ACHN (cell line): ENCODE results near the gene INCA1.
"Not testable (repeated sequence)": the region's sequence is repeated elsewhere in the genome, so short reads cannot be mapped to it uniquely, and the experiment has no call there.

Source experiments
- DNase-seq: peaks from one replicate; pipeline ENCODE4 v3.0.0-alpha.2; 2015
- in situ Hi-C: cut with HindIII; loops from 2 replicates; pipeline ENCODE4 v1.10.0; 2017; ENCODE audit warnings: low sequenced_read_pairs, low pct_ligation_motif_present, low pct_unique_long_range_greater_than_20kb

Gene INCA1

DNA sequence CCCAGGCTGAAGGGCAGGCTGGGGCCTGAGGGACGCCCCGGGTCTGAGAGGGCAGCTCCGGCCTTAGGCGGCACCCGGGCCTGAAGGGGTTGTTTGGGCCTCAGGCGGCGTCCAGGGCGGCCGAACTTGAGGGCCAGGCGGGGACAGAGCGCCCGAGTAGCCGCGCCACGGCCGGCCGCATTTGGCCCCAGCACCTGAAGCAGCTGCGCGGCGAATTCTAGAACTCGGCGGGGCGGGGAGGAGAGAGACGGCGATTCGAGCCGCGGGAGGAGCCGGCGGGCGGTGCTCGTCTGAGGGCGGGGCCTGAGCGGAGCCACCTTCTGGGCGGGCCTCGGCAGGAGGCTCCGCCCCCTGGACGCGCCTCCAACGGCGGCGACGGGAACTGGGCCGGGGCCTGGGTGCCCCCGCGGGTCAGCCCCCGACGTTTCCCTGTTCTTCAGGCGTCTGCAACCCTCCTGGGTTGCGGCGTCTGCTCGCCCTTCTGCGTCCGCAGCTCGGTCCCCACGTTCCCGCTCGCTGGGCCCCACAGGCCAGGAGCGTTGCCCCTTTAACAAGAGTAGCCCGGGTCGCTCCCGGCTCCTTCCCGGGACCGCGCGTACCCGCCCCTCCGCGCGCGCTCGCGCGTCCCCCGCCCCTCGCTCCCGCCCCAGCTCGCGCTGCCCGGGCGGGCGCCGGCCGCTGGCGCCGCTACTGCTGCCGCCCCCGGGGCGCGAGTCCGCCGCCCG, at the start of gene INCA1, which contains the start of gene KIF1C:
TSS of gene INCA1 (minus strand) at position 221 of the 725 bp plus-strand sequence. CDS start 3,085 bp downstream, outside the sequence.
TSS of gene KIF1C (plus strand) at position 649 of the 725 bp plus-strand sequence. CDS start 2,297 bp downstream, outside the sequence.
- peak; percentile 93 for DNase-seq
- in situ Hi-C loops, result no loop called here

GRCh38 chr17:5045496-5045895, 48.2 kb upstream of the INCA1 start:
- in situ Hi-C loops, result no loop called here

DNA sequence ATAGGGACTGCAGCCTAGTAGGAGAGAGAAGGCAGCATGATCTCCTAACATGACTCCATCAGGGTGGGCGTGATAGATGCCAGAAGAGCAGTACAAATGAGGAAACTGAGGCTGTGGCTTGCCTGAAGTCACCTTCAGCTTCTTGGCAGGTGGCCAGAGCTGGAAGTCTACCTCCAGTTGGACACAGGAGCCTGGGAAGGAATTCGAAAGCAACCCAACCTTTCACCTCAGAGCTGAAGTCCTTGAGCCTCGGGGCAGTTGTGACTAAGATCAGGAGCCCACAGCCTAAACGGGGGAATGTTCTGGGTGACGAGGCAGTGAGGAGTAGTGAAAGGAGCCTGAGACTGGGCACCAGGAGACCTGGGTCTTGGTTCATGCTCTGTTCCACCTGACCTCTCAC, 47.3 kb upstream of the INCA1 start:
- DNase-seq, result no peak
- in situ Hi-C loops, result no loop called here

More at GRCh38 chr17:5045496-5045895, 48.2 kb upstream of the INCA1 start:
- no peak for DNase-seq

GRCh38 chr17:5043524-5043923, 46.2 kb upstream of the INCA1 start:
- no peak for DNase-seq
- in situ Hi-C loops, result no loop called here

- in situ Hi-C loops, result no loop called here
- no peak for DNase-seq
Observed at GRCh38 chr17:5042157-5043022, 45.1 kb upstream of the INCA1 start.

GRCh38 chr17:5035315-5035714, 38.0 kb upstream of the INCA1 start, which contains the start of gene SLC52A1:
Gene SLC52A1 (minus strand): TSS chr17:5035426. CDS start chr17:5034606, 820 bp downstream.
- peak; percentile 31 for DNase-seq
- in situ Hi-C loops, result no loop called here

GRCh38 chr17:5034651-5035050, 37.3 kb upstream of the INCA1 start:
- no peak for DNase-seq
- in situ Hi-C loops, result no loop called here

DNA sequence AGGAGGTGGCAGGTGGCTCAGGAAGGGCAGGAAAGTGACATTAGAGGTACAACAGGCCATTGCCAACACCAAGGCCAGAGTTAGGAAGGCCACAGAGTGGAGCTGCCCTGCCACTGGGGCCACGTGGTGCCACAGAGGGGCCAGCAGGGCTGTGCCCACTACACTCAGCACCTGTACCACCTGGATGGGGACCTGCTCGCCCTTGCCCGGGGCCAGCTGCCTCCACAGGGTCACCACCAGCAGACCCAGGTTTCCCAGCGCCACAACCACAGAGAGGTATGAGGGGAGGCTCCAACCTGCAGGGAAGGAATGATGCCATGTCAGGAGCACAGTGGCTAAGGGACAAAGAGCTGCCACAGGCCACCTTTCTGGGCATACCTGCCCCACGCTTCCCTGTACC, 36.7 kb upstream of the INCA1 start:
- in situ Hi-C loops, result no loop called here
- DNase-seq, result no peak

- DNase-seq, result no peak
- in situ Hi-C loops, result no loop called here
Observed at GRCh38 chr17:5033352-5034015, 36.2 kb upstream of the INCA1 start.

- DNase-seq, result no peak
- in situ Hi-C loops, result no loop called here
Observed at GRCh38 chr17:5032865-5033264, 35.5 kb upstream of the INCA1 start.

DNA sequence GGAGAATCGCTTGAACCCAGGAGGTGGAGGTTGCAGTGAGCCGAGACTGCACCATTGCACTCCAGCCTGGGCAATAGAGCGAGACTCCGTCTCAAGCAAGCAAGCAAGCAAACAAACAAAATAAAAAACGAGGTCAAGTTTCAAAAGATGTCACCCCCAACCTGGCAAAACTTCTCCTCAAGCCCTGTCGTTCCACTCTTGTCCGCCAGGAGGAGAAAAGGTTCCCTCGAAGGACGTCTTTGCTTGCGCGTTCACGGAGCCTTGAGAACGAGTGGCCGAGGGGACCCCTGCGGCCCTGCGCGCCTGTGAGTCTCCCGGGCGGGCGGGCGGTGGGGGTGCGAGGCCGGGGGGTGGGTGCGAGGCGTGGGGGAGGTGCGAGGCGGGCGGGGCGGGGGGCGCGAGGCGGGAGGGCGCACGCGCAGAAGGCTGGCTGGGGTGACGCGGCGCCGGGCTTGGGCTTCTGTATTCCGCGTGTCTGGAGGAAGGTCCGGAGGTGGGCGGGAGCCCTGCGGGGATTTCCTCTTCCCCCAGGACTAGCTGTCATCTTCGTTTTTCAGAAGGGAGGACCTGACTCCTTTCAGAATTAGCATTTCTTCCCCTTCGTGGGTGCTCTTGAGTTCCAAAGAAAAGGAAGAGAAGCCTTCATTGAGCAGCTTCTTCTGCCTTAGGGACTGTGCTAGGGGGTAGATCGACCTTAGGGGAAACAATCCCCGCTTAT, 34.2 kb upstream of the INCA1 start:
- in situ Hi-C loops, result no loop called here
- peak; percentile 86 for DNase-seq

- DNase-seq, in situ Hi-C loops: not testable (repeated sequence)
Observed at GRCh38 chr17:5030168-5030567, 32.8 kb upstream of the INCA1 start.

DNA sequence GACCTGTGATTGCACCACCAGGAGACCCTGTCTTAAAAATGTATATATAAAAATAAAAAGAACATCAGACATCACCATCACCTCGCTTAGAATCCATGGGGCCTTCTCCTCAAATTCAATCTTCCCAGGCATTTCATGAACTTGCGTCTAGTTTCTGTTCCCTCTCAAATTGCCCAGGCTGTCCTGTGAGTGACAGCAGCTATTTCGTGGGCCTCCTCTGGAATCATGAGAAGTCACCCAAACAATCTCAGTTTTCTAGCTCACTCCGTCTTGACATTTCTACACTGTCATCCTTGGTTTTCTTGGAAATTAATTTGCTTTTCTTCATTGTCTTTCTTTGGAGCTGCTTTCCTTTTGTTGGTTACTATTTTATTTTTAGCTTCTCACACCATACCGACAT, 30.6 kb upstream of the INCA1 start:
- in situ Hi-C loops, result no loop called here
- DNase-seq, result no peak

- no peak for DNase-seq
- in situ Hi-C loops, result no loop called here
Observed at GRCh38 chr17:5027299-5027698, 30.0 kb upstream of the INCA1 start.

DNA sequence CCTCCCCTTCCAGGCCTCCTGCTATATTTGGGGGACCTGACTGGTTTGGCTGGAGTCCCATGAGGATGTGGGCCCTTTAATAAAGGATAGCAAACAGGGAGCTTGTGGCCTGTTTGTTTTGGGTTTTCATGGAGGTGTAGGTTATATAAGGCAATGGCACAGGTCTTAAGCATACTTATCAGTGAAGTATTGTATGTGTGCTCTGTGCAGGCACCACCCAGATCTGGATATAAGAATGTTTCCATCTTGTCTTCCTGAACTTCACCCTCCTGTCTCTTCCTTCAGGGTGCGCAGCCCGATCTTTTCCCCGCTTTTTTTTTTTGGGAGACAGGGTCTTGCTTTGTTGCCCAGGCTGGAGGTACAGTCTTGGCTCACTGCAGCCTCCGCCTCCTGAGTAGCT, 27.3 kb upstream of the INCA1 start:
- in situ Hi-C loops, result no loop called here
- DNase-seq, result no peak

DNA sequence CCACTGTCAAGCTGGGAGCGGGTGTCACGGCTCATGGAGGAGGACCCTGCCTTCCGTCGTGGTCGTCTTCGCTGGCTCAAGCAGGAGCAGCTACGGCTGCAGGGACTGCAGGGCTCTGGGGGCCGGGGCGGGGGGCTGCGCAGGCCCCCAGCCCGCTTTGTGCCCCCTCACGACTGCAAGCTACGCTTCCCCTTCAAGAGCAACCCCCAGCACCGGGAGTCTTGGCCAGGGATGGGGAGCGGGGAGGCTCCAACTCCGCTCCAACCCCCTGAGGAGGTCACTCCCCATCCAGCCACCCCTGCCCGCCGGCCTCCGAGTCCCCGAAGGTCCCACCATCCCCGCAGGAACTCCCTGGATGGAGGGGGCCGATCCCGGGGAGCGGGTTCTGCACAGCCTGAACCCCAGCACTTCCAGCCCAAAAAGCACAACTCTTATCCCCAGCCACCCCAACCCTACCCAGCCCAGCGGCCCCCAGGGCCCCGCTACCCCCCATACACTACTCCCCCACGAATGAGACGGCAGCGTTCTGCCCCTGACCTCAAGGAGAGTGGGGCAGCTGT, 26.3 kb upstream of the INCA1 start:
- no peak for DNase-seq
- in situ Hi-C loops, result no loop called here

GRCh38 chr17:5022171-5022711, 24.9 kb upstream of the INCA1 start:
- in situ Hi-C loops, result no loop called here
- DNase-seq, result no peak

DNA sequence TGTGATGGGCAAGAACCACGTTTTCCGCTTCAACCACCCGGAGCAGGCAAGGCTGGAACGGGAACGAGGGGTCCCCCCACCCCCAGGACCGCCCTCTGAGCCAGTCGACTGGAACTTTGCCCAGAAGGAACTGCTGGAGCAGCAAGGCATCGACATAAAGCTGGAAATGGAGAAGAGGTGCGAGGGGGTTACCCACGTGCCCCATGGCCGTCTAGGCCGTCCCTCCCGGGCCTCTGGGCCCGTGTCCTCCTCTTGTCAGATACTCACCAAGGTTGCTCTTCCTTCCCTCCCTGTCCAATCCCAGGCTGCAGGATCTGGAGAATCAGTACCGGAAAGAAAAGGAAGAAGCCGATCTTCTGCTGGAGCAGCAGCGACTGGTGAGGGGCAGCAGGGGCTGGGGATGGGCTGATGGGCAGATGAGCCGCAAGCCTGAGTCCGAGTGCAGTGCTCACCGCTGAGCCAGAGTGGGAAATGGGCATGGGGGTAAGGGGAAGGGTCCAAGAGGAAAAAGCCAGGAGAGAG, 23.2 kb upstream of the INCA1 start:
- in situ Hi-C loops, result no loop called here
- DNase-seq, result no peak
